ENCODE data around the gene CDC42BPB. TPM values are rescaled to one million over a fixed set of nuclear protein-coding genes. Genes with fewer than 3 reads are reported as not detected.

The CDC42BPB gene
- total RNA-seq, 1 donor from 2014 or later = 105 TPM

GRCh38 chr14:102965971-102966655 is 91.2 kb downstream of the CDC42BPB start:
- intact Hi-C loops (cut with DNase I) = no loop called here
- DNase-seq (ENCODE audit: extremely low spot score in 2 of 2) = no peak
- TF ChIP-seq POLR2A (IDR thresholded peaks at IDR 0.05) (no peak), CTCF (IDR thresholded peaks at IDR 0.05) (no peak), POLR2AphosphoS5 (IDR thresholded peaks at IDR 0.05; ENCODE audit: insufficient read depth in 1 of 2, low read depth in 1 of 2) (no peak)
- peaks cover 4 to 92% of the 10 kb centered on the region in 2 donors for H3K36me3 ChIP-seq
- no peaks in the 10 kb centered on the region for H3K27me3 ChIP-seq
- H3K9me3 ChIP-seq = no peaks in the 10 kb centered on the region
- no peak overlapping the region for H3K27ac ChIP-seq
- H3K4me1 ChIP-seq = no peaks in the 10 kb centered on the region
- no peak overlapping the region for H3K4me3 ChIP-seq

GRCh38 chr14:102965282-102965681 is 92.1 kb downstream of the CDC42BPB start:
- Histone ChIP-seq H3K4me1 (no peaks in the 10 kb centered on the region), H3K4me3 (no peak overlapping the region), H3K9me3 (no peaks in the 10 kb centered on the region), H3K27me3 (no peaks in the 10 kb centered on the region), H3K36me3 (peaks cover 4 to 93% of the 10 kb centered on the region in 2 donors), H3K27ac (no peak overlapping the region)
- no peak for DNase-seq (ENCODE audit: extremely low spot score in 2 of 2)
- intact Hi-C loops (cut with DNase I) = no loop called here
- TF ChIP-seq POLR2A (IDR thresholded peaks at IDR 0.05) (no peak), POLR2AphosphoS5 (IDR thresholded peaks at IDR 0.05; ENCODE audit: insufficient read depth in 1 of 2, low read depth in 1 of 2) (no peak), CTCF (IDR thresholded peaks at IDR 0.05) (no peak)

GRCh38 chr14:102964152-102964730 is 93.1 kb downstream of the CDC42BPB start:
- no peaks in the 10 kb centered on the region for H3K9me3 ChIP-seq
- no peaks in the 10 kb centered on the region for H3K4me1 ChIP-seq
- peaks cover 4 to 93% of the 10 kb centered on the region in 2 donors for H3K36me3 ChIP-seq
- H3K4me3 ChIP-seq = no peak overlapping the region
- H3K27ac ChIP-seq = no peak overlapping the region
- H3K27me3 ChIP-seq = no peaks in the 10 kb centered on the region
- DNase-seq (ENCODE audit: extremely low spot score in 2 of 2) = no peak
- intact Hi-C loops (cut with DNase I) = no loop called here
- no peak for TF ChIP-seq POLR2AphosphoS5 (IDR thresholded peaks at IDR 0.05; ENCODE audit: insufficient read depth in 1 of 2, low read depth in 1 of 2)
- TF ChIP-seq POLR2A (IDR thresholded peaks at IDR 0.05) = no peak
- TF ChIP-seq CTCF (IDR thresholded peaks at IDR 0.05) = no peak

GRCh38 chr14:102962111-102962627 is 95.2 kb downstream of the CDC42BPB start:
- intact Hi-C loops (cut with DNase I) = no loop called here
- Histone ChIP-seq H3K9me3 (no peaks in the 10 kb centered on the region), H3K4me1 (no peaks in the 10 kb centered on the region), H3K36me3 (peaks cover 4 to 93% of the 10 kb centered on the region in 2 donors), H3K27me3 (no peaks in the 10 kb centered on the region), H3K4me3 (no peak overlapping the region), H3K27ac (no peak overlapping the region)
- no peak for TF ChIP-seq POLR2AphosphoS5 (IDR thresholded peaks at IDR 0.05; ENCODE audit: insufficient read depth in 1 of 2, low read depth in 1 of 2)
- TF ChIP-seq POLR2A (IDR thresholded peaks at IDR 0.05) = no peak
- no peak for TF ChIP-seq CTCF (IDR thresholded peaks at IDR 0.05)
- no peak for DNase-seq (ENCODE audit: extremely low spot score in 2 of 2)

- no peak for DNase-seq (ENCODE audit: extremely low spot score in 2 of 2)
- intact Hi-C loops (cut with DNase I) = no loop called here
- TF ChIP-seq CTCF (IDR thresholded peaks at IDR 0.05) = no peak
- no peak for TF ChIP-seq POLR2AphosphoS5 (IDR thresholded peaks at IDR 0.05; ENCODE audit: insufficient read depth in 1 of 2, low read depth in 1 of 2)
- no peak for TF ChIP-seq POLR2A (IDR thresholded peaks at IDR 0.05)
- Histone ChIP-seq H3K27ac (no peak overlapping the region), H3K4me3 (no peak overlapping the region), H3K4me1 (no peaks in the 10 kb centered on the region), H3K9me3 (no peaks in the 10 kb centered on the region), H3K36me3 (peaks cover 0 to 87% of the 10 kb centered on the region in 2 donors), H3K27me3 (no peaks in the 10 kb centered on the region)
Observed at GRCh38 chr14:102958461-102958860, 98.9 kb downstream of the CDC42BPB start.

Data from vagina (tissue), 2 donors.